ENCODE measurements around the gene UBB.

DNA sequence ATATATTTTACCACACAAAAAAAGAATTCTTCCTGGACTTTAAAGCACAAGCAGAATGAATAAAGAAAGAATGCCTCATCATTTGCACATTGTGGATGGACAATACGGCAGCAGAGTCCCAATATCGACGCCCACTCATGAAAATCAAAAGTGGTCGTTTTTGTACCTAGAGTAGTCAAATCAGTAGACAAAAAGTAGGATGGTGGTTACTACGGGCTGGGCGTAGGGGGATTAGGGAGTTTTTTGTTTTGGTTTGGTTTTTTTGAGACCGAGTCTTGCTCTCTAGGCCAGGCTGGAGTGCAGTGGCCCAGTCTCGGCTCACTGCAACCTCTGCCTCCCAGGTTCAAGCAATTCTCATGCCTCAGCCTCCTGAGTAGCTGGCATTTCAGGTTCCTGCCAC, 19.0 kb upstream of the UBB start:
- TF ChIP-seq, protein P1, sequence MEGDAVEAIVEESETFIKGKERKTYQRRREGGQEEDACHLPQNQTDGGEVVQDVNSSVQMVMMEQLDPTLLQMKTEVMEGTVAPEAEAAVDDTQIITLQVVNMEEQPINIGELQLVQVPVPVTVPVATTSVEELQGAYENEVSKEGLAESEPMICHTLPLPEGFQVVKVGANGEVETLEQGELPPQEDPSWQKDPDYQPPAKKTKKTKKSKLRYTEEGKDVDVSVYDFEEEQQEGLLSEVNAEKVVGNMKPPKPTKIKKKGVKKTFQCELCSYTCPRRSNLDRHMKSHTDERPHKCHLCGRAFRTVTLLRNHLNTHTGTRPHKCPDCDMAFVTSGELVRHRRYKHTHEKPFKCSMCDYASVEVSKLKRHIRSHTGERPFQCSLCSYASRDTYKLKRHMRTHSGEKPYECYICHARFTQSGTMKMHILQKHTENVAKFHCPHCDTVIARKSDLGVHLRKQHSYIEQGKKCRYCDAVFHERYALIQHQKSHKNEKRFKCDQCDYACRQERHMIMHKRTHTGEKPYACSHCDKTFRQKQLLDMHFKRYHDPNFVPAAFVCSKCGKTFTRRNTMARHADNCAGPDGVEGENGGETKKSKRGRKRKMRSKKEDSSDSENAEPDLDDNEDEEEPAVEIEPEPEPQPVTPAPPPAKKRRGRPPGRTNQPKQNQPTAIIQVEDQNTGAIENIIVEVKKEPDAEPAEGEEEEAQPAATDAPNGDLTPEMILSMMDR (conservative IDR thresholded peaks at IDR 0.05; ENCODE audit: low read length), result no peak
- TF ChIP-seq EZH2phosphoT487 (IDR thresholded peaks at IDR 0.05; ENCODE audit: borderline replicate concordance, low read depth, low read length), result no peak
